ENCODE data around the gene OTX1. TPM values are rescaled to one million over a fixed set of nuclear protein-coding genes. Genes with fewer than 3 reads are reported as not detected.

Gene OTX1
- under 1 TPM; 0.16 to 0.90 (median 0.28) TPM for total RNA-seq
- under 1 TPM; 0.02 to 0.15 TPM for polyA plus RNA-seq

DNA sequence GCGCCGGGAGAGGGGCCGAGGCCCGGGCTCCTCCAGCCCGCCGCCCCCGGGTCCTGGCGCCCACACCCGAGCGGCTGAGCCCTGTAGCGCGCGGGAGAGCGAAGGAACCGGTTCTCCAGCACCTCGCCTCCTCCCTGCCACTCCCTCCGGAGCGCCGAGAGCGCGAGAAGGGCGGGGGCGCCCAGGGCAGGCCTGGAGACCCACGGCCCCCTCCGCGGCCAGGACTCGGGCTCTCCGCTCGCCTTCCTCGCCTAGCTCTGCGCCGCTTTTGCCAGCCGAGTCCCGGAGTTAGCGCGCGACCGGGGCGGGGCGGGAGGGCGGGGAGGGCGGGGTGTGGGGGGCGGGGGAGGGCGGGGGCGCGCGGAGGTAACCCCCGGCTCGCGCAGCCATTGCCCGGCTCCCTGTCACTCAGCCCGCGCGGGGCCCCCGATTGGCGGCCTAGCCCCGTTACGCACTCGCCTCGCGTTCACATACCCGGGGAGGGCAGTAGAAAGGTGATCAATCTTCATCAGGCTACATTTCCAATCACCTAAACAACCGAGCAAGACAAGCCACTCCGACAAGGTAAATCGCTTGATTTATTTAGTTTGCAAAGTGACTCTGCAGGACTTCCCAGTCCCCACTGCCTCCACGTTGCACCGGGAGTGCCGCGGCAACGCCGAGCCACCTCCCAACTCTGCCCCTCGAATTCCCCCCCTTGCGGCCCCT lies at the start of gene OTX1:
Gene OTX1 (plus strand): TSS at position 497 of the 708 bp plus-strand sequence. CDS start 2,161 bp downstream, outside the sequence.
- intact Hi-C loops (cut with DNase I) = no loop called here
- H3K36me3 ChIP-seq = no peaks in the 10 kb centered on the region
- TF ChIP-seq, protein P1, sequence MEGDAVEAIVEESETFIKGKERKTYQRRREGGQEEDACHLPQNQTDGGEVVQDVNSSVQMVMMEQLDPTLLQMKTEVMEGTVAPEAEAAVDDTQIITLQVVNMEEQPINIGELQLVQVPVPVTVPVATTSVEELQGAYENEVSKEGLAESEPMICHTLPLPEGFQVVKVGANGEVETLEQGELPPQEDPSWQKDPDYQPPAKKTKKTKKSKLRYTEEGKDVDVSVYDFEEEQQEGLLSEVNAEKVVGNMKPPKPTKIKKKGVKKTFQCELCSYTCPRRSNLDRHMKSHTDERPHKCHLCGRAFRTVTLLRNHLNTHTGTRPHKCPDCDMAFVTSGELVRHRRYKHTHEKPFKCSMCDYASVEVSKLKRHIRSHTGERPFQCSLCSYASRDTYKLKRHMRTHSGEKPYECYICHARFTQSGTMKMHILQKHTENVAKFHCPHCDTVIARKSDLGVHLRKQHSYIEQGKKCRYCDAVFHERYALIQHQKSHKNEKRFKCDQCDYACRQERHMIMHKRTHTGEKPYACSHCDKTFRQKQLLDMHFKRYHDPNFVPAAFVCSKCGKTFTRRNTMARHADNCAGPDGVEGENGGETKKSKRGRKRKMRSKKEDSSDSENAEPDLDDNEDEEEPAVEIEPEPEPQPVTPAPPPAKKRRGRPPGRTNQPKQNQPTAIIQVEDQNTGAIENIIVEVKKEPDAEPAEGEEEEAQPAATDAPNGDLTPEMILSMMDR (IDR thresholded peaks at IDR 0.05) = no peak
- 0 to 1% methylated on average over 48 to 73 of the region's 73 CpGs for WGBS, 2 donors
- ATAC-seq = peak; percentile 86 to 90 (median 88)
- H3K27me3 ChIP-seq = peaks cover 0 to 14% (median 0%) of the 10 kb centered on the region in 4 donors
- peak; percentile 82 to 93 (median 88) for DNase-seq
- peaks cover 0 to 8% (median 0%) of the 10 kb centered on the region in 3 donors for H3K4me1 ChIP-seq
- no peak for FAIRE-seq
- no peaks in the 10 kb centered on the region for H3K9me3 ChIP-seq
- peak within 1 kb of the TSS in 3 of 4 donors; percentile 57 to 75 (median 72) for H3K27ac ChIP-seq
- peak within 1 kb of the TSS; percentile 57 to 74 (median 67) for H3K4me3 ChIP-seq

DNA sequence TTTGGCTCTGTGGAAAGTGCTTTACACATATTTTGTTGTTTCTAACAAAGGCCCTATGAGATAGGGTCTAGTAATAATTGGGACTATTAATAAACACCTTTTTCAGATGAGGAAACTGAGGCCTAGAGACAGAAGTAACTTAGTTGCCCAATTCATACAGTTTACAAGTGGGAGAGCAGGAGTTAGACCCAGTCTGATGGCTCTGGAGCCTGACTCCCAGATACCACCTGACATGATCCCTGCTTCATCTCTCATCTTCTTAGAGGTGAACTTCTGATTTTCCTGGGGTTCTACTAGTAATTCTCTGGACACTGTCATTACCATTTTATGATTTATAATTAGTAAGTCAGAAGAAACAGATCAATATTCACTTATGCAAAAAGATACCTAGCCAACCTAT lies 49.1 kb upstream of the OTX1 start:
- Histone ChIP-seq H3K4me1 (no peaks in the 10 kb centered on the region), H3K36me3 (no peaks in the 10 kb centered on the region), H3K27me3 (no peaks in the 10 kb centered on the region), H3K9me3 (no peaks in the 10 kb centered on the region), H3K27ac (no peak overlapping the region), H3K4me3 (no peak overlapping the region)
- FAIRE-seq (no peak), DNase-seq (no peak), ATAC-seq (no peak)
- intact Hi-C loops (cut with DNase I) = no loop called here
- TF ChIP-seq, protein P1 (IDR thresholded peaks at IDR 0.05) = no peak

DNA sequence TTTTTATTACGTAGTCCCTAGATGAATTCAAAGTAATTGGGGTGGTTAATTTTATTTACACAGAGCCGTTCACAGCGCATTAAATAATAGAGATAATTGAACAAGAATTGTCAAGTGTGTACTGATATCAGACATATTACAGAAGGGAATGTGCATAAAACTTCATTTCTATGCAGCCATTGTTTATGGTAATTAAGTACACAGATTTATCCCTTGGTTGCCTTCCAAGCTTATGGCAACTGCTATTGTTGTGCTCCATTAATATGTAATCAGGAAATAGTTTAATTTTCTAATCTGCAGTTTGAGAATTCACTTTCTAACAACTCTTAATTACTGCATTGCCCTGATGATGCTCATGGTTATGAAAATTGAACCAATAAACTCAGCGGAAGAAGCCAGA lies 47.3 kb upstream of the OTX1 start:
- intact Hi-C loops (cut with DNase I) = no loop called here
- Histone ChIP-seq H3K27ac (no peak overlapping the region), H3K9me3 (no peaks in the 10 kb centered on the region), H3K4me3 (no peak overlapping the region), H3K4me1 (no peaks in the 10 kb centered on the region), H3K36me3 (no peaks in the 10 kb centered on the region), H3K27me3 (no peaks in the 10 kb centered on the region)
- FAIRE-seq (no peak), DNase-seq (no peak), ATAC-seq (no peak)
- 93 to 94% methylated on average over 4 of the region's 4 CpGs for WGBS, 2 donors
- TF ChIP-seq, protein P1 (IDR thresholded peaks at IDR 0.05) = no peak

DNA sequence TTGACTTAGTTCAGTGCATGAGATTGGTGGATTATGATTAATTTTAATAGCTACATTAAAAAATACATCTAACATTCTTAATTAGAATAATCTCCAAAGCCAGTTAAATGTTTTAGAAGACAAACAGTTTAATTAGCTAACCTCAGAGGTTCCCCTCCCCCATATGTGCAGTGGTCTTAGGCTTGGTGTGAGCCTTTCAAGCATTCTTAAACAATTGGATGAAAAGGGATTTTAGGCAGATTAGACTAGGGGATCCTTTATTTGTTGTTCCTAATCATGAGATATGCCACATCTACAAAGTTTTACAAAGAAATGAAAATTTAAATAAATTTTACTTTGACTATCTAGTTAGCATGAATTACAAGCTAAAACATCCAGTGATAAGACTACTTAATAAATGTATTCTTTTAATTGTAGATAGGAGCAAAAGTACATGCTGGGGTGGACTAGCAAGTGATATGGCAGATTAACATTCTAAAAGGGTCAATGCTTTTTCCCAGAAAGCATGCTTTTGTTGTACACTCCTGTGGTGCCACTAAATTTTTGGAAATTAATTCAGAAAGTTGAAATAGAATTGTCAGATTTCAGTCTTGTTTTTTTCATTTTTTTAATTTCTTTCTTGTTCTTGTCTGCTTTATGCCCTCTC lies 42.7 kb upstream of the OTX1 start:
- intact Hi-C loops (cut with DNase I) = no loop called here
- no peak overlapping the region for H3K4me3 ChIP-seq
- ATAC-seq (no peak), FAIRE-seq (no peak), DNase-seq (no peak)
- peaks cover 0 to 3% (median 0%) of the 10 kb centered on the region in 3 donors for H3K36me3 ChIP-seq
- TF ChIP-seq, protein P1 (IDR thresholded peaks at IDR 0.05) = no peak
- H3K9me3 ChIP-seq = no peaks in the 10 kb centered on the region
- no peaks in the 10 kb centered on the region for H3K4me1 ChIP-seq
- H3K27me3 ChIP-seq = no peaks in the 10 kb centered on the region
- H3K27ac ChIP-seq = no peak overlapping the region

DNA sequence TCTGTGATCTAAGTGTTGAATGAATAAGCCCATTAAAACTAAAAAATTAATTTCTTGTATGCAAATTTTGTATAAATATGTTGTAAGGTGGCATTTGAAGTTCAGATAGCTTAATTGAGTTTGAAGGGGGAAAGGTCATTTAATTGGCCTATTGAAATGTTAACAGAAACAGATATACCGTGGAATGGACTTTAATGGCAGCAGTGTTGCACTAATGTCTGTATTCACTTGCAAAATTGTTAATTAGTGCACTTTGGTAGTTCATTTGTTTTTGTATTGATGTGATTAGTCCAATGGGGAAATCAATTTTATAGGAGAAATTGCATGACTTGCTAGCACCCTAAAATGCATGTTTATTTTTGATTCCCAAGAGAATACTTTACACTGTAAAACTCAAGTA lies 41.8 kb upstream of the OTX1 start:
- H3K4me1 ChIP-seq = no peaks in the 10 kb centered on the region
- intact Hi-C loops (cut with DNase I) = no loop called here
- DNase-seq = no peak
- peaks cover 0 to 10% (median 0%) of the 10 kb centered on the region in 3 donors for H3K36me3 ChIP-seq
- TF ChIP-seq, protein P1 (IDR thresholded peaks at IDR 0.05) = no peak
- no peak overlapping the region for H3K27ac ChIP-seq
- ATAC-seq = no peak
- no peak for FAIRE-seq
- 95 to 96% methylated on average over 1 of the region's 1 CpG for WGBS, 2 donors
- H3K9me3 ChIP-seq = no peaks in the 10 kb centered on the region
- no peaks in the 10 kb centered on the region for H3K27me3 ChIP-seq
- no peak overlapping the region for H3K4me3 ChIP-seq

Measured in pancreas (tissue), 10 donors.